SW480 (cell line): ENCODE measurements around the gene DNAH11.
A peak's percentile ranks its signal among the peaks of the same experiment; 100 is the strongest.
"Not testable (repeated sequence)": the region's sequence is repeated elsewhere in the genome, so short reads cannot be mapped to it uniquely, and the experiment has no call there.

Source experiments
- DNase-seq: peaks from one replicate; pipeline ENCODE4 v3.0.0-alpha.2; 2016; ENCODE audit warnings: low spot score

The DNAH11 gene

GRCh38 chr7:21719846-21720245 lies 177.0 kb downstream of the DNAH11 start:
- DNase-seq: no peak

- no peak for DNase-seq
These were observed 179.5 kb downstream of the DNAH11 start for GRCh38 chr7:21722371-21722770.

DNA sequence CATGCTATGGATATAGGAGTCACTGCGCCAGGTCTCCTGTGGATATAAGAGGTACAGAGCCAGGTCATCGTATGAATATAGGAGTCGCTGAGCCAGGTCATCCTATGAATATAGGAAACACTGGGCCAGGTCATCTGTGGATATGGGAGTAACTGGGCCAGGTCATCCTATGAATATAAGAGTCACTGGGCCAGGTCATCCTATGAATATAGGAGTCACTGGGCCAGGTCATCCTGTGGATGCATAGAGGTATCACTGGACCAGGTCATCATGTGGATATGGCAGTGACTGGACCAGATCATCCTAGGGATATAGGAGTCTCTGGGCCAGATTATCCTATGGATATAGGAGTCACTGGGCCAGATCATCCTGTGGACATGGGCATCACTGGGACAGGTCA lies 181.7 kb downstream of the DNAH11 start:
- no peak for DNase-seq

- no peak for DNase-seq
These were observed 187.6 kb downstream of the DNAH11 start for GRCh38 chr7:21730399-21730798.

DNA sequence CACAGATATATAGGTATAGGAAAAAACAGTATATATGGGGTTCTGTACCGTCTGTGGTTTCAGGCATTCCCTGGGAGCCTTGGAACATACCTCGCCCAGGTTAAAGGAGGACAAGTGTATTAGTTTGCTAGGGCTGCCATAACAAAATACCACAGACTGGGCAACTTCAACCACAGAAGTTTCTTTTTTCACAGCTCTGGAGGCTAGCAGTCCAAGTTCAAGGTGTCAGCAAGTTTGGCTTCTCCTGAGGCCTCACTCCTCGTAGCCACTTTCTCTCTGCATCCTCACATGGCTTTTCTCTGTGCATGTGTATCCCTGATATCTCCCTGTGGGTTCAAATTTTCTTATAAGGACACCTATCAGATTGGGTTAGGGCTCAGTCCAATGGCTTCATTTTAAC lies 189.1 kb downstream of the DNAH11 start:
- no peak for DNase-seq

GRCh38 chr7:21732956-21733355 lies 190.1 kb downstream of the DNAH11 start:
- not testable (repeated sequence) for DNase-seq

DNA sequence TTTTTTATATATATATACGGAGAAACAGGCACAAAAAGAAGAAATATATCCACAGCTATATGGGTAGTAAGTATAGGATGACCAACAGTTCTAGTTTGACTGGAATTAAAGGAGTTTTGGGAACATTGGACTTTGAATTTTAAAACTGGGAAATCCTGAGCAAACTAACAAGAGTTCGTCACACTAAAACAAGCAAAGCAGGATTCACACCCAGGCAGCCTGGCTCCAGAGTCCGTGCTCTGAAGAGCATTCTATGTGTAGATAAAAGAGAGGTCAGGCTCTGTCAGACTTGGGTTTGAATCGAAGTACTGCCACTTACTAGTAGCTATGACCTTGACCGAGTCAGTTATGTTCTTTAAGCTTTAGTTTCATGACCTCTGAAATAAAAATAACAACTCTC lies 191.0 kb downstream of the DNAH11 start:
- DNase-seq: no peak

DNA sequence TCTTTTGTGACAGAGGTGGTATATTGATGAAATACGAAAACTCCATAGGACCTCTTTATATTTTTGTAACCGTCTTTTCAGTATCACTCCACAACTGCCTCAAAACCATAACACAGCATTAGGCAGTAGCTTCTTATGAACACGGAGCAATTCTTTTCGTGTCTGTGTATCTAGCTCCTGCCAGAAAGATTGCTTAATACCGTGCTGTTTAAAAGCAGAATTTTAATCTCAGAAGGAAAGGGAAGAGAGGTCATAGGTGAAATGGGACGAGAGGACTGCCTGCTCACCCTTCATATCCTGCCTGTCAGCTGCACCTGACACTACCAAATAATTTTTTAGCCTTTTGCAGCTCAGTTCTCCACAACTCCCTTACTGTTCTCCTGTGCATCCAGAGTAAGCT lies 200.7 kb downstream of the DNAH11 start:
- no peak for DNase-seq

DNA sequence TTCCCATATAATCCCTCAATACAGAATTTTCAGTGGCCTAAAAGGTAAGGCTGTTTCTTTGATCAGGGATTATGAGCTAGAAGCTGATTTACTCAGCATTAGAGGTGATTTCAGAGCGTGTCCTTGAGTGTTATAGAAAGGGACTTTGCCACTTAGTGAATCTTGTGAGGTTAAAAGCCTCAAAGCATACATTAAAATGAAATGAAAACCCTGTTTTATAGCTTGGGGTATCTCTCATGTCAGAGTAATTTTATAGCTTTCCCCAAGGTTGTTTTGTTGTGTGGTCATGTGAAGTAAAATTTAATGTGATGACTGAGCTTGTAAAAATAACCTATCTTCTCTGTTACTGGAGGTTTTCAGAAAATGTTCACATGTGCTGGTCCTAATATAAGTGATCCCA lies 204.1 kb downstream of the DNAH11 start:
- DNase-seq: no peak

GRCh38 chr7:21747806-21748205 lies 205.0 kb downstream of the DNAH11 start:
- DNase-seq: no peak

DNA sequence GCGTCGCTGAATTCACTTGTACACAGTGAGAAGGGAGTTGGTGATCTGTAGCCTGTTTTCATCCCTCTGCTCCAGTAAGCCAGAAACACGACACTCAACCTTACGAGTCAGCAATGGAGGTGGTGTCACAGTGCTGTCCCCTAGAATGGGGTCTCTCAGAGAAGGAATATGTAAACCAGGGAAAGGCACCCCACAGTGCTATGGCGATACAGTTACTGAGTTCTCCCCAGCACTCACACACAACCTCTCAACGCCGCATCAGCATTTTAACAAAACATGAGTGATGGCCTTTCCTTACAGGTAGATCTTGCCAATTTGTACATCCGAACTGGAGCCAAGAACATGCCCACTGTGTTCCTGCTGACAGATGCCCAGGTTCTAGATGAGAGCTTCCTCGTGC lies 206.5 kb downstream of the DNAH11 start:
- no peak for DNase-seq

DNA sequence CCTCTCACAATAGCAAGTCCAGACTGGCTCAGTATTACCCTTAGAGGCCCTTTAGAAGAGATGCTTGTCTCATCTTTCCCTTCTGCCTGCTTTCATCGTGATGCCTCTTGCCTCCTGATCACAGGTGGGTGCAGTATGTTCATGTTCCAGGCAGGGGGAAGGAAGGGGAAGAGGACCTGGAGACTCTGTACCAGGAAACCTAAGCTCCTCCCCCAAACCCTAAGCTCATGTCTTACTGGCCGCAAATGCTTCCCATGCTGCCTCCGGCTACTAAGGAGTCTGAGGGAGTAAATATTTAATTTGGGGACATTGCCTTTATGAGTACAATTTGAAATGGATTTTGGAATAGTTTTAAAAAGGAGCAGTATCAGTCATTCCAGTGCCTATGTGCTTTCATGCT lies 210.2 kb downstream of the DNAH11 start:
- DNase-seq: no peak

- DNase-seq: no peak
These were observed 212.1 kb downstream of the DNAH11 start for GRCh38 chr7:21754963-21755362.

DNA sequence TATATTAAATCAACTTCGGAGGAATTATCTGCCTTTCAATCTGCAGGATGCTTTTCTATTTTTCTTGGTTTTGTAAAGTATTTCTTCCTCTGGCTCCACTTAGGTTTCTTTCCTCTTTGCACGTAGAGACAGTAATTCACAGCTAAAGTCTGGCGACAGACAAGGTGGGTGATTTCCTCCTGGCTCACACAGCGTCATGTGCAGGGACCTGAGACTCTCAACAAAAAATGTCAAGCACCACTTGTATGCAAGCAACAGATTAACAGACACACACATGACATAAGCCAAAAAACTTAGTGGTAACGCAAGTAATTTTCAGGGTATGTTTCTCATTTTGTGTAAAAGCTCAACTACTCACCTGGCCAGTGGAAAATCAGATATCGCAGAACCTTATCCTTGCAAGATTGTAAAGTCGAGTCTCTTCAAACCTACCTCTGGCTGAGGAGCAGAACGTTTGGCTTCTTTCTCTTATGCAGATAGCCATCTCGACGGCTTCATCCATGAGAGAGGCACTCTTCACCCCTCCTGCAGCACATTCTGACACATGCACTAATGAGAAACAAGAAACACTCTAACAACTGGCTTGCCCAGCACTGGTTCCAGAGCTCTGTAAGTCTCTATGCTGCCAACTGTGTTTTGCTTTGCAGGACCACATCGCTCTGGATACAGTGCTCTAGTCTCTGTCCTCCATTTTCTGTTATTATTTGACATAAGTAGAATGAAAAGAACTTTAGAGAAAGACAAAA lies 214.9 kb downstream of the DNAH11 start:
- DNase-seq: no peak

GRCh38 chr7:21758286-21758685 lies 215.4 kb downstream of the DNAH11 start:
- no peak for DNase-seq

DNA sequence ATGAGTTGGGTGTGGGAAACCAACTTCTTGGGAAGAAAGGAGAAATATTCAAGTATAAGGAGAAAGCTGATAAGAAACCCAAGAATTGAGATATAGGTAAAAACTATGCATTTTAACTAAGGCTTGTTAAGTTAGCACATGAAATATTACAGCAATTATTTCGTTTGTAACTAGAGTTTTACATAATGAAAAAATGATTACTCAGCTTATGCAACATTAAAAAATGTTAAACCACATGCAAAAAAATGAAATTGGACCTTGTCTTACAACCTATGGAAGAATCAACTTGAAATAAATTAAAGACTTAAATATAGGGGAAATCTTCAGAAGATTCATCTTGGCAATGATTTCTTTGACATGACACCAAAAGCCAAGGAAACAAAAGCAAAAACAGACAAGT lies 219.6 kb downstream of the DNAH11 start:
- no peak for DNase-seq

GRCh38 chr7:21763818-21764217 lies 221.0 kb downstream of the DNAH11 start:
- no peak for DNase-seq

GRCh38 chr7:21766218-21766617 lies 223.4 kb downstream of the DNAH11 start:
- DNase-seq: no peak

DNA sequence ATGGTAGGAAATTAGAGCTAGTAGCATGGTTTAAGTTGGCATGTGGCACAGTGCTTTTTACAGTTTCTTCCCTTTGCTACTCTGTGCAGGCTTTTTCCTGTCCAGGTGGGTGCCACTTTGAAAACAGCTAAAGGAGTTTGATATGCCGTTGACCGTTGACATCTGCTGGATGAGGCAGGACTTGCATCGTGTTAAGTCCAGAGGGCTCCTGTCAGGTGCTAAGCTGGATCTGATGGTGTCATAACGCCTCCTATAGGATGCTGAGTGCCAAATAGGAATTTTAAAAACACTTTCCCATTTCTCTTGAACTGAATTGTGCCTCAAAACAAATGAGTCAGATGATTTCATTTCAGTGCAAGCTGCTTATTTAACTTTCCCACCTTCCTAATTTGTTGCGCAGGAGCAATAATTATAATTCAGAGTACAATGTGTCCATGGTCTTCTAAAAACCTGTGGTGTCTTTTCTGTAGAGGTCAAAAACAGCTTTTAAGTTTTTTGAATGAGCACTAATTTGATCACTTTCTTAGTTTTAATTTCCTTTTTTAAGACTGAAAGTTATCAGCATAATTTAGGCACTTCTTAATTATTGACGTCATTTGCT lies 224.6 kb downstream of the DNAH11 start:
- peak; percentile 93 for DNase-seq

DNA sequence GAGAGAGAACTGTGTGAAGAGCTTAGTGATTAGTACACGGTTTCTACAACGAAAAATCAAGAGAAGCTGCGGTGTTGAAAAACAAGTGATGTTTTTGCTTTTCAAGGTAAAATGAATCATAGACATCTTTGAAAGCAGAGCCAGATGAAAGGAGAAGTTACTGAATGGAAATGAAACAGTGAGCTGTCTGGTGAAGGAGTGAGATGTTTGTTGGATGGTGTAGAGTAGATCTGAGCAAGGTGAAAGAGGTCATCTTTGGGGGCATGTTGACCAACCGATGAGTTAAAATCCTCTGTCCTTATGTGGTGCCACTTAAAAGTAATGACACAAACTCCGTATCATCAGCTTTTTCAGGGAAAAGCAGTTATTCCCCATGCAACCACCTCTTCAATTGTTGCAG lies 225.4 kb downstream of the DNAH11 start:
- no peak for DNase-seq

- no peak for DNase-seq
These were observed 228.4 kb downstream of the DNAH11 start for GRCh38 chr7:21771266-21771665.

GRCh38 chr7:21771906-21772610 lies 229.2 kb downstream of the DNAH11 start:
- no peak for DNase-seq

DNA sequence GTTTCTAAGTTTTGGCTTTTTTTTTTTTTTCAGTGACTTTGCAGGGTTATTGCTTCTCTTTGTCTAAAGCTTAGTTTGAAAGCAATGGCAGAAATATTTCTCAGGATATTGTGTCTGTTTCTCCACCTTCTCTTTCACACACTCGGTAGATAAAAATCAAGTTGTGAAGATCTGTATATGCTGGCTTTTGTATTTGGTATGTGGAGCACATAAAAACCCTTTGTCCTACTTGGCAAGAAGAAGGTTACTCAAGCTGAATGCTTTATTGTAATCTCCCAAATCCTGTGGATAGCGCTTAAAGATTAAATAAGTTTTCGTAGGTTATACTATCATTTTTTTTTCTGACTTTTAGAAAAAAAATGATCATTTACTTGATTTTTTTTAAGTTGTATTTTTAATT lies 230.5 kb downstream of the DNAH11 start:
- DNase-seq: no peak
